DOHH2 (cell line): Measurements from ENCODE around the gene SEC22B.
"Not testable (repeated sequence)": the region's sequence is repeated elsewhere in the genome, so short reads cannot be mapped to it uniquely, and the experiment has no call there.

ENCODE experiments used
- H3F3A ChIP-seq: fragments of 200-600 bp; sonication (generic), shearing (Covaris generic); 2 replicates; pipeline ENCODE4 v1.6.0; 2016; ENCODE audit warnings: antibody characterized with exemption, mild to moderate bottlenecking; ENCODE audit not compliant: control insufficient read depth, insufficient read depth
- H3K27ac ChIP-seq: fragments of 200-600 bp; sonication (generic); 2 replicates; pipeline ENCODE4 v1.5.1; 2014; ENCODE audit warnings: low read depth, mild to moderate bottlenecking, low read length, moderate library complexity
- H3K27me3 ChIP-seq: fragments of 200-600 bp; sonication (generic); 2 replicates; pipeline ENCODE4 v1.6.1; 2014; ENCODE audit warnings: mild to moderate bottlenecking, low read length, mixed read lengths; ENCODE audit not compliant: control insufficient read depth
- H3K36me3 ChIP-seq: fragments of 200-600 bp; sonication (generic); 2 replicates; pipeline ENCODE4 v1.6.1; 2014; ENCODE audit warnings: mild to moderate bottlenecking, low read length, moderate library complexity, mixed read lengths; ENCODE audit not compliant: control insufficient read depth
- H3K4me1 ChIP-seq: fragments of 200-600 bp; sonication (generic); 2 replicates; pipeline ENCODE4 v1.6.1; 2014; ENCODE audit warnings: mild to moderate bottlenecking, low read length, mixed read lengths; ENCODE audit not compliant: control insufficient read depth
- H3K4me2 ChIP-seq: fragments of 200-600 bp; sonication (generic); 2 replicates; pipeline ENCODE4 v1.6.0; 2014; ENCODE audit warnings: mild to moderate bottlenecking, low read length, moderate library complexity
- H3K4me3 ChIP-seq: fragments of 200-600 bp; sonication (generic); 2 replicates; pipeline ENCODE4 v1.5.1; 2014; ENCODE audit warnings: mild to moderate bottlenecking, low read length, mixed read lengths
- H3K79me2 ChIP-seq: fragments of 200-600 bp; sonication (generic); 2 replicates; pipeline ENCODE4 v1.6.1; 2014; ENCODE audit warnings: mild to moderate bottlenecking, low read length, mixed read lengths; ENCODE audit not compliant: control insufficient read depth
- H3K9me2 ChIP-seq: fragments of 200-600 bp; sonication (generic); replicated peaks from 2 replicates; pipeline ENCODE4 v1.6.1; 2014; ENCODE audit warnings: mild to moderate bottlenecking, low read length, mixed read lengths; ENCODE audit not compliant: control insufficient read depth
- H3K9me3 ChIP-seq: fragments of 200-600 bp; sonication (generic); 2 replicates; pipeline ENCODE4 v1.6.1; 2014; ENCODE audit warnings: antibody characterized with exemption, low read length, mixed read lengths; ENCODE audit not compliant: control insufficient read depth, insufficient read depth
- H4K20me1 ChIP-seq: fragments of 200-600 bp; sonication (generic); 2 replicates; pipeline ENCODE4 v1.6.0; 2014; ENCODE audit warnings: low read depth, mild to moderate bottlenecking, antibody characterized with exemption, low read length, moderate library complexity; ENCODE audit not compliant: control insufficient read depth, insufficient read depth

Gene SEC22B

GRCh38 chr1:120122262-120122893 lies 53.9 kb downstream of the SEC22B start:
- not testable (repeated sequence) for H3K9me3 ChIP-seq, H3K4me1 ChIP-seq, H3K4me2 ChIP-seq, H3K27ac ChIP-seq, H3K36me3 ChIP-seq, H3K79me2 ChIP-seq, H3K4me3 ChIP-seq, H4K20me1 ChIP-seq, H3K27me3 ChIP-seq, H3K9me2 ChIP-seq, H3F3A ChIP-seq

GRCh38 chr1:120121830-120122229 lies 54.5 kb downstream of the SEC22B start:
- not testable (repeated sequence) for H3K27me3 ChIP-seq, H3K9me3 ChIP-seq, H3K79me2 ChIP-seq, H3K4me3 ChIP-seq, H3K4me1 ChIP-seq, H3F3A ChIP-seq, H3K4me2 ChIP-seq, H3K9me2 ChIP-seq, H3K27ac ChIP-seq, H4K20me1 ChIP-seq, H3K36me3 ChIP-seq

GRCh38 chr1:120120525-120120924 lies 55.8 kb downstream of the SEC22B start:
- not testable (repeated sequence) for H3K9me3 ChIP-seq, H3K27me3 ChIP-seq, H3F3A ChIP-seq, H3K79me2 ChIP-seq, H3K36me3 ChIP-seq, H3K9me2 ChIP-seq, H3K4me3 ChIP-seq, H4K20me1 ChIP-seq, H3K27ac ChIP-seq, H3K4me2 ChIP-seq, H3K4me1 ChIP-seq

GRCh38 chr1:120117371-120118177 lies 58.7 kb downstream of the SEC22B start:
- H3K4me1 ChIP-seq, H3K4me3 ChIP-seq, H3K79me2 ChIP-seq, H3K9me2 ChIP-seq, H3K27me3 ChIP-seq, H3F3A ChIP-seq, H3K9me3 ChIP-seq, H4K20me1 ChIP-seq, H3K4me2 ChIP-seq, H3K36me3 ChIP-seq, H3K27ac ChIP-seq: not testable (repeated sequence)

GRCh38 chr1:120116094-120116493 lies 60.2 kb downstream of the SEC22B start:
- not testable (repeated sequence) for H3K9me2 ChIP-seq, H3K36me3 ChIP-seq, H3K9me3 ChIP-seq, H3F3A ChIP-seq, H3K79me2 ChIP-seq, H3K27ac ChIP-seq, H3K4me2 ChIP-seq, H3K27me3 ChIP-seq, H3K4me3 ChIP-seq, H4K20me1 ChIP-seq, H3K4me1 ChIP-seq

GRCh38 chr1:120113134-120113533 lies 63.2 kb downstream of the SEC22B start:
- not testable (repeated sequence) for H3K36me3 ChIP-seq, H4K20me1 ChIP-seq, H3K4me1 ChIP-seq, H3K9me2 ChIP-seq, H3K27ac ChIP-seq, H3K4me2 ChIP-seq, H3K9me3 ChIP-seq, H3F3A ChIP-seq, H3K4me3 ChIP-seq, H3K79me2 ChIP-seq, H3K27me3 ChIP-seq

GRCh38 chr1:120112212-120112611 lies 64.1 kb downstream of the SEC22B start:
- not testable (repeated sequence) for H3K27me3 ChIP-seq, H4K20me1 ChIP-seq, H3K36me3 ChIP-seq, H3K4me3 ChIP-seq, H3K27ac ChIP-seq, H3K4me2 ChIP-seq, H3K9me3 ChIP-seq, H3F3A ChIP-seq, H3K9me2 ChIP-seq, H3K79me2 ChIP-seq, H3K4me1 ChIP-seq

- not testable (repeated sequence) for H3K9me2 ChIP-seq, H3K9me3 ChIP-seq, H3F3A ChIP-seq, H3K79me2 ChIP-seq, H3K4me2 ChIP-seq, H3K27ac ChIP-seq, H3K4me3 ChIP-seq, H3K36me3 ChIP-seq, H3K4me1 ChIP-seq, H3K27me3 ChIP-seq, H4K20me1 ChIP-seq
Observed at GRCh38 chr1:120111771-120112170, 64.5 kb downstream of the SEC22B start.
